Chondrocyte (in vitro differentiated cells): Measurements from ENCODE around the gene CYP21A2. TPM values are rescaled to one million over a fixed set of nuclear protein-coding genes. Genes with fewer than 3 reads are reported as not detected.
"Not testable (repeated sequence)": the region's sequence is repeated elsewhere in the genome, so short reads cannot be mapped to it uniquely, and the experiment has no call there.

ENCODE experiments used
- DNase-seq: peaks from one replicate; pipeline ENCODE4 v3.0.0; 2021; ENCODE audit warnings: mixed read lengths, low spot score
- H3K27ac Mint-ChIP-seq: one replicate; pipeline ENCODE4 v1.8.0; 2021; ENCODE audit warnings: mild to moderate bottlenecking, moderate library complexity, mixed read lengths; ENCODE audit not compliant: unreplicated experiment
- H3K27me3 Mint-ChIP-seq: 2 replicates; pipeline ENCODE4 v1.8.0; 2021; ENCODE audit warnings: low read depth, mixed read lengths
- H3K36me3 Mint-ChIP-seq: 2 replicates; pipeline ENCODE4 v1.8.0; 2021; ENCODE audit warnings: low read depth, mixed read lengths
- H3K4me1 Mint-ChIP-seq: 2 replicates; pipeline ENCODE4 v1.8.0; 2021; ENCODE audit warnings: low read depth, mild to moderate bottlenecking, mixed read lengths
- H3K4me3 Mint-ChIP-seq: one replicate; pipeline ENCODE4 v1.8.0; 2021; ENCODE audit warnings: mild to moderate bottlenecking, moderate library complexity, mixed read lengths; ENCODE audit not compliant: unreplicated experiment
- H3K9me3 Mint-ChIP-seq: 2 replicates; pipeline ENCODE4 v1.8.0; 2021; ENCODE audit warnings: low read depth, mixed read lengths
- total RNA-seq: library from RNA; stranded (reverse); gene quantifications from 3 replicates; pipeline ENCODE4 v1.2.1, GENCODE V29; 2021
- TF ChIP-seq, protein P1 (sequence below): fragments of 200-600 bp; sonication (generic); IDR thresholded peaks from 2 replicates; pipeline ENCODE4 v1.5.0; 2021; ENCODE audit warnings: antibody characterized with exemption, mild to moderate bottlenecking, moderate library complexity

Gene CYP21A2
- total RNA-seq, 1 donor from 2014 or later: 0.30 TPM

DNA sequence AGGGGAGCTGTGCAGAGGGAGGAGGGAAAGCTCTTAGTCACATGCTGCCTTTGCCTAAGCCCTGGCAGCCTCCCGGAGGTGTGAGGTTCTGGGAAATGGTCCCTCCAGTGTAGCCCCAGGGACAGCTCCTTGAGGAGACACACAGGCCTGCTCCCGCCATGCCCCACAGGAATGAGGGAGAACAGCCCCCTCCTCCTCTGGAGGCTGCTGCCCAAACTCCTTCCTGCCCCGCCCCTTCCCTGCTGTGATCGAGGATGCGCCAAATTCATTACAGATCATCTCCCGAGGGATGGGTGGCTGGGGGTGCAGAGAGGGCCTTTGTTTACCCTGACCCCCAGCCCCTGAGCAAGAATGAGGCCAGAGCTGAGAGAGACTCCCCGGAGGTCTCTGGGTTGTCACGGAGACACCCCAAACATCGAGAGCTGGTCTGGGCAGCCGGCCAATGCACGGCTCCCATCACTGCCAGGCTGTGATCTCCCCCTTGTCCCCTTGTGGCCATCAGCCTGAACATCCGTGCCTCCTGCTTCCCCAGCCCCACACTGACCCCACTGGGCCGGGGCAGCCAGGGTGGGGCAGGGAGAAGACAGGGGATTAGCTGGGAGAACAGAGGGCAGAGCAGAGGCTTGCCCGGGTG lies 8.4 kb downstream of the CYP21A2 start:
- TF ChIP-seq, protein P1, sequence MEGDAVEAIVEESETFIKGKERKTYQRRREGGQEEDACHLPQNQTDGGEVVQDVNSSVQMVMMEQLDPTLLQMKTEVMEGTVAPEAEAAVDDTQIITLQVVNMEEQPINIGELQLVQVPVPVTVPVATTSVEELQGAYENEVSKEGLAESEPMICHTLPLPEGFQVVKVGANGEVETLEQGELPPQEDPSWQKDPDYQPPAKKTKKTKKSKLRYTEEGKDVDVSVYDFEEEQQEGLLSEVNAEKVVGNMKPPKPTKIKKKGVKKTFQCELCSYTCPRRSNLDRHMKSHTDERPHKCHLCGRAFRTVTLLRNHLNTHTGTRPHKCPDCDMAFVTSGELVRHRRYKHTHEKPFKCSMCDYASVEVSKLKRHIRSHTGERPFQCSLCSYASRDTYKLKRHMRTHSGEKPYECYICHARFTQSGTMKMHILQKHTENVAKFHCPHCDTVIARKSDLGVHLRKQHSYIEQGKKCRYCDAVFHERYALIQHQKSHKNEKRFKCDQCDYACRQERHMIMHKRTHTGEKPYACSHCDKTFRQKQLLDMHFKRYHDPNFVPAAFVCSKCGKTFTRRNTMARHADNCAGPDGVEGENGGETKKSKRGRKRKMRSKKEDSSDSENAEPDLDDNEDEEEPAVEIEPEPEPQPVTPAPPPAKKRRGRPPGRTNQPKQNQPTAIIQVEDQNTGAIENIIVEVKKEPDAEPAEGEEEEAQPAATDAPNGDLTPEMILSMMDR: peak; percentile 52
- no peaks in the 10 kb centered on the region for H3K9me3 Mint-ChIP-seq
- H3K27ac Mint-ChIP-seq: peak overlapping the region; percentile 36
- H3K36me3 Mint-ChIP-seq: no peaks in the 10 kb centered on the region
- H3K27me3 Mint-ChIP-seq: peaks cover 9% of the 10 kb centered on the region
- H3K4me3 Mint-ChIP-seq: no peak overlapping the region
- DNase-seq: peak; percentile 88
- H3K4me1 Mint-ChIP-seq: peaks cover 17% of the 10 kb centered on the region

- Mint-ChIP-seq H3K4me1 (peaks cover 17% of the 10 kb centered on the region), H3K4me3 (no peak overlapping the region), H3K36me3 (no peaks in the 10 kb centered on the region), H3K9me3 (no peaks in the 10 kb centered on the region), H3K27ac (peak overlapping the region; percentile 36), H3K27me3 (peaks cover 9% of the 10 kb centered on the region)
- TF ChIP-seq, protein P1: peak; percentile 15
- DNase-seq: no peak
These were observed 8.9 kb downstream of the CYP21A2 start for GRCh38 chr6:32047084-32047478.

- Mint-ChIP-seq H3K4me1 (peaks cover 17% of the 10 kb centered on the region), H3K9me3 (no peaks in the 10 kb centered on the region), H3K27me3 (peaks cover 9% of the 10 kb centered on the region), H3K4me3 (no peak overlapping the region), H3K27ac (peak overlapping the region; percentile 36), H3K36me3 (no peaks in the 10 kb centered on the region)
- TF ChIP-seq, protein P1: no peak
- DNase-seq: no peak
These were observed 9.3 kb downstream of the CYP21A2 start for GRCh38 chr6:32047539-32047854.

GRCh38 chr6:32047855-32048766 lies 9.9 kb downstream of the CYP21A2 start:
- Mint-ChIP-seq H3K4me1 (peaks cover 17% of the 10 kb centered on the region), H3K36me3 (no peaks in the 10 kb centered on the region), H3K27me3 (peaks cover 9% of the 10 kb centered on the region), H3K27ac (no peak overlapping the region), H3K9me3 (no peaks in the 10 kb centered on the region), H3K4me3 (no peak overlapping the region)
- TF ChIP-seq, protein P1: peak; percentile 89
- no peak for DNase-seq

DNA sequence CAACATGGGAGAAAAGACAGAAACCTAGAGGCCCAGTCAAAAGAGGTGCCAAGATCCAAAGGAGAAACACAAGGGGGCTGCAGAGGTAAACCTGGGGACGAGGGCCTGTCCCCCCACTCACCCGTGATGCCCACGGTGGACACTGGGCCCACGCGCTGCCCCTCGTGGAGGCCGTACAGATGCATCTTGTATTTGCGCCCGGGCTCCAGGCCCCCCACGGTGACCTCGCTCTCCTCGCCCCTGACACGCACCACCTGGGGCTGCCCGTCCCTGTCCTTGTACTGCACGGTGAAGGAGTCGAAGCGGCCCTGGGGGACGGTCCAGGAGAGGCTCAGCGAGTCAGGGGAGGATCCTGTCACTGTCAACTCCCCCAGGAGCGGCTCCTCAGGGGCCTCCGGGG lies 10.9 kb downstream of the CYP21A2 start:
- peaks cover 17% of the 10 kb centered on the region for H3K4me1 Mint-ChIP-seq
- H3K27me3 Mint-ChIP-seq: peaks cover 12% of the 10 kb centered on the region
- not testable (repeated sequence) for H3K4me3 Mint-ChIP-seq, DNase-seq, H3K27ac Mint-ChIP-seq, H3K9me3 Mint-ChIP-seq, H3K36me3 Mint-ChIP-seq

DNA sequence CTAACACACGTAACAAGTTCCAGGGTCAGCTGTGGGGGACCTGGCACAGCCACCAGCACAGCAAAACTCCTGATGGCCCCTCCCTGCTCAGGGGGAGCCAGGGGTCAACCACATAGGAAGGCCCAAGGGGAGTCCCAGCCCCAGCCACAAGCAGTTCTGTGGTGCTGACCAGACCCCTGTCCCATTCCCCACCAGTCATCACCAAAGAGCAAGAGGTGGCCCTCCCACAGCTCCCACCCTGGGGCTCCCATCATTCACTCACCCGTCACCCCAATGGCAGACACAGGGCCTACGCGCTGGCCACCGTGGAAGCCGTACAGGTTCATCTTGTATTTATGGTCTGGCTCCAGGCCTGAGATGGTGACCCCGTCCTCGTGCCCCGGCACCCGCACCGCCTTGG lies 11.5 kb downstream of the CYP21A2 start:
- not testable (repeated sequence) for DNase-seq, H3K9me3 Mint-ChIP-seq, H3K36me3 Mint-ChIP-seq, H3K4me3 Mint-ChIP-seq, H3K27ac Mint-ChIP-seq
- Mint-ChIP-seq H3K4me1 (peaks cover 17% of the 10 kb centered on the region), H3K27me3 (peaks cover 18% of the 10 kb centered on the region)
